Fibroblast of pulmonary artery (primary cell): Measurements from ENCODE around the gene SEZ6L.

Experiments used
- DNase-seq: peaks from one replicate; pipeline ENCODE4 v3.0.0-alpha.2; 2010; ENCODE audit warnings: low read depth
- H3K4me3 ChIP-seq: replicated peaks from 2 replicates; pipeline ENCODE4 v1.5.1; 2011; ENCODE audit warnings: low read depth, mild to moderate bottlenecking, control low read depth, low read length, moderate library complexity
- CTCF ChIP-seq: IDR thresholded peaks from 2 replicates; pipeline ENCODE4 v1.5.1; 2011; ENCODE audit warnings: mild to moderate bottlenecking, control low read depth, low read length, inconsistent platforms; ENCODE audit errors: missing control alignments

SEZ6L gene

GRCh38 chr22:26235792-26236487 is 66.7 kb downstream of the SEZ6L start:
- no peak for TF ChIP-seq CTCF
- DNase-seq, result no peak
- H3K4me3 ChIP-seq, result no peak overlapping the region

GRCh38 chr22:26236991-26237390 is 67.7 kb downstream of the SEZ6L start:
- DNase-seq, result no peak
- no peak for TF ChIP-seq CTCF
- H3K4me3 ChIP-seq, result no peak overlapping the region

- no peak for DNase-seq
Measured at GRCh38 chr22:26238596-26238995, 69.3 kb downstream of the SEZ6L start.

GRCh38 chr22:26239581-26239980 is 70.3 kb downstream of the SEZ6L start:
- no peak for DNase-seq
- no peak overlapping the region for H3K4me3 ChIP-seq
- TF ChIP-seq CTCF, result no peak

More at GRCh38 chr22:26238596-26238995, 69.3 kb downstream of the SEZ6L start:
- no peak overlapping the region for H3K4me3 ChIP-seq
- TF ChIP-seq CTCF, result no peak

GRCh38 chr22:26241361-26241760 is 72.1 kb downstream of the SEZ6L start:
- no peak overlapping the region for H3K4me3 ChIP-seq
- DNase-seq, result no peak
- TF ChIP-seq CTCF, result no peak

- no peak for DNase-seq
- no peak overlapping the region for H3K4me3 ChIP-seq
- no peak for TF ChIP-seq CTCF
Measured at GRCh38 chr22:26245001-26245400, 75.7 kb downstream of the SEZ6L start.

- no peak overlapping the region for H3K4me3 ChIP-seq
- DNase-seq, result no peak
- no peak for TF ChIP-seq CTCF
Measured at GRCh38 chr22:26246552-26246951, 77.3 kb downstream of the SEZ6L start.
